HepG2 (cell line): ENCODE data around the gene GATM. TPM values are rescaled to one million over a fixed set of nuclear protein-coding genes. Genes with fewer than 3 reads are reported as not detected.

Source experiments
- ATAC-seq: fragments of 200-7000 bp; cut with Tn5 transposase; 3 replicates; pipeline ENCODE4 v1.9.1; 2020; ENCODE audit warnings: mild to moderate bottlenecking, moderate library complexity
- BruUV-seq: library from RNA; stranded (reverse); fragments of 400-500 nt; replicated peaks from 2 replicates; lab custom pipeline; 2021; lab: Mats Ljungman, UMichigan
- CTCF ChIA-PET: fragments of 300-600 bp; formaldehyde crosslinking; extraction: SDS; loops from one replicate; lab custom pipeline; 2021; ENCODE audit warnings: low total read pairs, inconsistent platforms, low intra/inter-chr PET ratio; lab: Yijun Ruan, JAX
- POLR2A ChIA-PET: fragments of 350-600 bp; sonication (Branson Sonifier 250); formaldehyde crosslinking; loops from one replicate; lab custom pipeline; 2020; ENCODE audit warnings: antibody characterized with exemption, inconsistent platforms; lab: Yijun Ruan, JAX
- DNase-seq: peaks from one replicate; pipeline ENCODE4 v3.0.0-alpha.2; 2015; ENCODE audit warnings: low spot score
- FAIRE-seq: peaks from 3 replicates; lab custom pipeline; 2011; peaks lifted over from hg19 to GRCh38; lab: Jason Lieb, UNC
- H2AFZ ChIP-seq: one replicate; pipeline ENCODE4 v1.6.1; 2011; ENCODE audit warnings: low read length, inconsistent platforms
- H3K27ac ChIP-seq: fragments of 300-600 bp; 3 replicates; pipeline ENCODE4 v1.8.0; 2011; ENCODE audit warnings: mixed run types, mild to moderate bottlenecking, mixed read lengths, low read length, inconsistent platforms; ENCODE audit not compliant: insufficient read depth; ENCODE audit errors: extremely low read length
- H3K27me3 ChIP-seq, 2 experiments: fragments of 200-600 bp in 1 of 2; 2 replicates in 1 of 2; 3 replicates in 1 of 2; pipeline versions ENCODE4 v1.6.0 to v1.8.0; 2011; ENCODE audit warnings: low read length in 2 of 2, mild to moderate bottlenecking in 2 of 2, moderate library complexity in 2 of 2, inconsistent platforms in 1 of 2; ENCODE audit not compliant: insufficient read depth in 2 of 2, control insufficient read depth in 1 of 2
- H3K36me3 ChIP-seq, 2 experiments: fragments of 200-600 bp in 1 of 2; replicated peaks in 1 of 2; 2 replicates in 1 of 2; 3 replicates in 1 of 2; pipeline versions ENCODE4 v1.5.1 to v1.8.0; 2011; ENCODE audit warnings: low read length in 2 of 2, inconsistent platforms in 1 of 2; ENCODE audit not compliant: insufficient read depth in 2 of 2, control insufficient read depth in 1 of 2
- H3K4me1 ChIP-seq: 2 replicates; pipeline ENCODE4 v1.5.1; 2012; ENCODE audit warnings: low read length, inconsistent platforms; ENCODE audit not compliant: insufficient read depth
- H3K4me2 ChIP-seq: 2 replicates; pipeline ENCODE4 v1.6.0; 2011; ENCODE audit warnings: low read depth, low read length, inconsistent platforms
- H3K4me3 ChIP-seq, 3 experiments: fragments of 200-600 bp in 1 of 3; sonication (generic), shearing (Covaris generic) in 1 of 3; replicated peaks in 1 of 3; 2 replicates each; pipeline ENCODE4 v1.5.1; 2011 to 2016; ENCODE audit warnings: low read length in 3 of 3, inconsistent platforms in 2 of 3, low read depth in 2 of 3, mild to moderate bottlenecking in 2 of 3, control low read depth in 1 of 3, mixed read lengths in 1 of 3; ENCODE audit not compliant: insufficient read depth in 1 of 3
- H3K79me2 ChIP-seq: one replicate; pipeline ENCODE4 v1.6.1; 2011; ENCODE audit warnings: low read length, inconsistent platforms; ENCODE audit not compliant: insufficient read depth
- H3K9ac ChIP-seq: 2 replicates; pipeline ENCODE4 v1.6.0; 2011; ENCODE audit warnings: mild to moderate bottlenecking, low read depth, low read length, inconsistent platforms; ENCODE audit not compliant: insufficient read depth
- H3K9me3 ChIP-seq: 2 replicates; pipeline ENCODE4 v1.5.1; 2012; ENCODE audit warnings: mild to moderate bottlenecking, low read length
- H4K20me1 ChIP-seq: 2 replicates; pipeline ENCODE4 v1.6.0; 2011; ENCODE audit warnings: inconsistent platforms, mild to moderate bottlenecking, low read length, moderate library complexity; ENCODE audit not compliant: insufficient read depth
- MAFF ChIP-seq: IDR thresholded peaks from 2 replicates; pipeline ENCODE4 v1.6.1; 2011; ENCODE audit warnings: low read depth, low read length, improper control_type of control experiment
- MAFK ChIP-seq, 2 experiments: IDR thresholded peaks in 1 of 2; conservative IDR thresholded peaks in 1 of 2; 2 replicates each; pipeline ENCODE4 v1.6.1; 2011; ENCODE audit warnings: improper control_type of control experiment in 2 of 2, low read length in 2 of 2
- TEAD3 ChIP-seq: optimal IDR thresholded peaks from 2 replicates; pipeline ENCODE3; 2016; ENCODE audit warnings: borderline replicate concordance
- THAP11 ChIP-seq: IDR thresholded peaks from 2 replicates; pipeline ENCODE4 v1.6.1; 2016; ENCODE audit warnings: missing biosample characterization, missing genetic modification reagents
- ZNF567 ChIP-seq: sonication (generic); formaldehyde crosslinking; IDR thresholded peaks from 2 replicates; pipeline ENCODE4 v1.8.1; 2023; ENCODE audit warnings: mild to moderate bottlenecking, missing genetic modification reagents, borderline replicate concordance
- WGBS: methylation state at CpG from one replicate; pipeline ENCODE4 v1.1.6; 2017; ENCODE audit warnings: low lambda C conversion rate; 5-methylcytosine and 5-hydroxymethylcytosine counted together
- in situ Hi-C: cut with HindIII; loops from 2 replicates; pipeline ENCODE4 v1.10.0; 2017; ENCODE audit warnings: low pct_unique_long_range_greater_than_20kb; ENCODE audit not compliant: extremely low pct_ligation_motif_present
- intact Hi-C: fragments of 100-400 bp; cut with micrococcal nuclease; formaldehyde crosslinking; loops from one replicate; pipeline ENCODE4 v1.10.0; 2022; ENCODE audit not compliant: unreplicated experiment
- polyA plus RNA-seq, 8 experiments: library from polyadenylated mRNA; depleted of rRNA in 3 of 8; stranded (reverse) in 7 of 8; unstranded in 1 of 8; fragments of >200 nt; fragmentation: Illumina TruSeq in 4 of 8; extraction: Trizol in 4 of 8; gene quantifications; 2 replicates each; pipeline versions ENCODE4 v1.2.1 to v1.2.3, GENCODE V29; 2011 to 2016; ENCODE audit warnings: low read depth in 4 of 8, missing spikeins in 1 of 8, mixed read lengths in 1 of 8; ENCODE audit not compliant: insufficient read depth in 1 of 8
- total RNA-seq, 5 experiments: library from RNA; depleted of rRNA; stranded (reverse); fragments of >200 nt; fragmentation: Illumina TruSeq; extraction: Trizol; gene quantifications; 2 replicates each; pipeline ENCODE4 v1.2.3, GENCODE V29; 2016; ENCODE audit warnings: low read depth in 1 of 5

Gene GATM
- total and polyA plus RNA-seq, 2 of the 13 experiments (the other 11 are each of a cell fraction or from before 2014, with no cell fraction given): 2.1 to 16.8 TPM

- Histone ChIP-seq H3K9me3 (no peaks in the 10 kb centered on the region), H3K4me2 (no peak overlapping the region), H3K27ac (no peak overlapping the region), H4K20me1 (0 out of 2 replicates have a peak, but pooled peaks cover 4% of the 10 kb centered on the region), H3K79me2 (peaks cover 18% of the 10 kb centered on the region), H3K4me1 (peaks cover 55% of the 10 kb centered on the region), H3K9ac (no peak overlapping the region), H3K36me3 (peaks cover 19 to 65% of the 10 kb centered on the region in 2 experiments), H3K4me3 (no peak overlapping the region), H3K27me3 (no peaks in the 10 kb centered on the region; a peak in 1 of 5 replicates), H2AFZ (no peak overlapping the region)
- WGBS: 87% methylated on average over 5 of the region's 5 CpGs
- no peak for DNase-seq
- no TSS peak for BruUV-seq
- intact Hi-C loops: no loop called here
- ChIA-PET POLR2A (no interaction called here), CTCF (no interaction called here)
- in situ Hi-C loops: loop anchor here (10.0 kb wide), 1 partner anchor 205 kb away; no protein-coding TSS in a partner anchor
- peak; percentile 16 for TF ChIP-seq TEAD3 (CRISPR knock-in tag)
- no peak for TF ChIP-seq ZNF567 (CRISPR knock-in tag)
- no peak for ATAC-seq
- peak; percentile 23 for FAIRE-seq
These were observed 31.3 kb upstream of the GATM start for GRCh38 chr15:45409596-45409995.

- no peak overlapping the region for H3K9ac ChIP-seq
- BruUV-seq: no TSS peak
- intact Hi-C loops (no loop called here), in situ Hi-C loops (loop anchor here (10.0 kb wide), 1 partner anchor 203 kb away; no protein-coding TSS in a partner anchor)
- no peaks in the 10 kb centered on the region; a peak in 2 of 5 replicates for H3K27me3 ChIP-seq
- peaks cover 60% of the 10 kb centered on the region for H3K4me1 ChIP-seq
- H3K4me3 ChIP-seq: no peak overlapping the region
- ATAC-seq: no peak
- CTCF ChIA-PET: no interaction called here
- no peak overlapping the region for H3K4me2 ChIP-seq
- 91% methylated on average over 1 of the region's 1 CpG for WGBS
- peaks cover 36% of the 10 kb centered on the region for H3K79me2 ChIP-seq
- H3K9me3 ChIP-seq: no peaks in the 10 kb centered on the region
- peak; percentile 75 to 80; a peak in 3 of 4 replicates for TF ChIP-seq MAFK (conservative IDR thresholded peaks at IDR 0.05 in 1 of 2, IDR thresholded peaks at IDR 0.05 in 1 of 2; ENCODE audit: low read length in 2 of 2)
- peak; percentile 76 for TF ChIP-seq MAFF
- no peak for TF ChIP-seq THAP11 (CRISPR knock-in tag)
- TF ChIP-seq, all 625 proteins: peak for 2
- H2AFZ ChIP-seq: no peak overlapping the region
- POLR2A ChIA-PET: no interaction called here
- peaks cover 14 to 47% of the 10 kb centered on the region in 2 experiments for H3K36me3 ChIP-seq
- H3K27ac ChIP-seq: no peak overlapping the region
- peaks cover 14% of the 10 kb centered on the region for H4K20me1 ChIP-seq
- FAIRE-seq (no peak), DNase-seq (no peak)
These were observed 29.4 kb upstream of the GATM start for GRCh38 chr15:45407786-45408185.
